Activated T-cell treated with anti-CD3 and anti-CD28 coated beads, Interleukin-2, amount 50 U/mL, for 72 hours (primary cell): ENCODE data around the gene MYH14. TPM values are rescaled to one million over a fixed set of nuclear protein-coding genes. Genes with fewer than 3 reads are reported as not detected.
"Not testable (repeated sequence)": the region's sequence is repeated elsewhere in the genome, so short reads cannot be mapped to it uniquely, and the experiment has no call there.

ENCODE experiments used
- ATAC-seq, 2 donors: fragments of 150-1000 bp; cut with Tn5 transposase; replicated peaks in 1 of 2; 2 replicates each; pipeline ENCODE4 v1.10.0; 2021; ENCODE audit warnings: moderate library complexity in 2 of 2, mild to moderate bottlenecking in 1 of 2
- DNase-seq, 2 donors: peaks; one replicate each; pipeline ENCODE4 v3.0.0; 2021 to 2022; ENCODE audit warnings: mixed read lengths in 1 of 2
- H3K27ac Mint-ChIP-seq: one replicate; pipeline ENCODE4 v1.8.0; 2022; ENCODE audit warnings: mild to moderate bottlenecking, moderate library complexity, mixed read lengths
- H3K27me3 Mint-ChIP-seq: one replicate; pipeline ENCODE4 v1.8.0; 2022; ENCODE audit warnings: low read depth, mixed read lengths
- H3K36me3 Mint-ChIP-seq, 2 donors: one replicate each; pipeline ENCODE4 v1.8.0; 2022; ENCODE audit warnings: mixed read lengths in 2 of 2, mild to moderate bottlenecking in 1 of 2; ENCODE audit not compliant: insufficient read depth in 2 of 2
- H3K4me1 Mint-ChIP-seq: one replicate; pipeline ENCODE4 v1.8.0; 2022; ENCODE audit warnings: low read depth, mixed read lengths
- H3K4me3 Mint-ChIP-seq, 2 donors: one replicate each; pipeline ENCODE4 v1.8.0; 2022; ENCODE audit warnings: mild to moderate bottlenecking in 2 of 2, mixed read lengths in 2 of 2, moderate library complexity in 2 of 2
- H3K9me3 Mint-ChIP-seq, 2 donors: one replicate each; pipeline ENCODE4 v1.8.0; 2022; ENCODE audit warnings: mixed read lengths in 2 of 2
- total RNA-seq, 2 donors: library from RNA; stranded (reverse); gene quantifications; one replicate each; pipeline ENCODE4 v1.2.3, GENCODE V29; 2022

MYH14 gene
- total RNA-seq, 2 donors from 2014 or later = not detected

DNA sequence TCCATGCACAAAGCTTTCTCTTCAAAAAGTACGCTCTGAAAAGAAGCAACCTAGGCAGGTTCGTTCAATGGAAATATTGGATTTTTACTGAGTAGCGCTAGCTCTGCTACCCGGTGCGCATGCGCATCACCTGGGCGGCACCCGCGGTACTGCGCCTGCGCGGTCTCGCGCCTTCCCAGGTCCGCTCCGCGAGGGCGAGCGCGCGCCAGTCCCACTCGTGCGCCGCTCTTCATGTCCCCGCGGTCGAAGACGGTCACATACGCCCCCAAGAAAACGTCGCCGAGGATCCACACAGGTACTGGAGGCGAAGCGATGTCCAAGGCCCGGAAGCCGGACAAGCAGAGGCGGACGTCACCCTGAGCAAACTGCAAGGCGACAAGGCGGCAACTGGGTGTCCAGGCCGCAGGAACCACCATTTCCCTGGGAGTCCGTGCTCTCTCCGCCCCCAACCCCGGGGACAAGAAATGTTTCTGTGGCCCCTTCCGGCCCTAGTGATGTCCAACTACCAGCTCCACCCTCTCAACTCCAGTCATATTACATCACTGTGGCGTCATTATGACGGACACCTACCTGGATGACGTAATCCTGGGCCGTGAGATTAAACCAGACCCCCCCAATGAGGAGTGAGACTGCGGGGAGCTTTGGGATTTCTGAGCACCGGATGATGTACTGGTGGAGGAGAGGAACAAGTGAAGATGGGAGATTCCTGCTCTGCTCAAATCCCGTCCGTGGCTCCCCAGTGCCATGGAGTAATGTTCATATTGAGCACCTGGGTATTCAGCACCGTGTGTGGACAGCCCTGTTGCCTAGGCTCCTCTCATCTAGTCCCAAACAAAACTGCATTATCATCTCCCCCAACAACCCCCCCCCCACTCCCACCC, 130.6 kb downstream of the MYH14 start:
- peak overlapping the region; percentile 72 to 94 for H3K4me3 Mint-ChIP-seq
- peaks cover 0 to 5% of the 10 kb centered on the region in 2 donors for H3K9me3 Mint-ChIP-seq
- peak; percentile 7 to 9 for ATAC-seq
- DNase-seq = peak in 1 of 2 donors; percentile 92
- peaks cover 61% of the 10 kb centered on the region for H3K4me1 Mint-ChIP-seq
- peak overlapping the region; percentile 96 for H3K27ac Mint-ChIP-seq
- peaks cover 52% of the 10 kb centered on the region for H3K27me3 Mint-ChIP-seq
- H3K36me3 Mint-ChIP-seq = peaks cover 13 to 22% of the 10 kb centered on the region in 2 donors

GRCh38 chr19:50334741-50335421, 131.5 kb downstream of the MYH14 start:
- Mint-ChIP-seq H3K27me3 (peaks cover 45% of the 10 kb centered on the region), H3K4me1 (peaks cover 53% of the 10 kb centered on the region), H3K36me3 (peaks cover 7 to 17% of the 10 kb centered on the region in 2 donors), H3K4me3 (peak overlapping the region; percentile 59 to 72), H3K27ac (peak overlapping the region; percentile 7), H3K9me3 (peaks cover 0 to 5% of the 10 kb centered on the region in 2 donors)
- no peak for DNase-seq
- ATAC-seq = no peak

DNA sequence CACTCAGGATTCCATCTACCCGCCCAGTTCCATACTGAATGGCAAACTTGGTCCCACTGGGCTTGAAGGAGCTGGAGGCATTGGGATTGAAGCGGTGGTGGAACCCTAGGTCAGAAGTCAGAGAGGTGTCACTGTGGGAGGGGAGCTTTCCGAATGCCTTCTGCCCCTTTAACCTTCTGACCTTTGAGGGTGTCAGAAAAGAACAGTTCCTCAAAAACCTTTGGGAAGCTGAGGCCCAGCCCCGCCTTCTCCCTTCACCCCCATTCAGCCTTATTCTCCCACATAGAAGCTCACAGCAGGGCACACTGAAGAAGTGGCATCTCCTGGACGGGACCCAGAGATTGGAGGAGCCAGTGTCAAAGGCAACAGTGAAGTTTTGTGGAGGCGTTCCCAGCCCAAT, 133.6 kb downstream of the MYH14 start:
- not testable (repeated sequence) for DNase-seq, ATAC-seq, H3K9me3 Mint-ChIP-seq, H3K4me3 Mint-ChIP-seq, H3K27ac Mint-ChIP-seq
- Mint-ChIP-seq H3K27me3 (peaks cover 30% of the 10 kb centered on the region), H3K4me1 (peaks cover 34% of the 10 kb centered on the region), H3K36me3 (peaks cover 3 to 12% of the 10 kb centered on the region in 2 donors)

GRCh38 chr19:50340331-50340730, 136.9 kb downstream of the MYH14 start:
- no peak overlapping the region for H3K4me3 Mint-ChIP-seq
- H3K27me3 Mint-ChIP-seq = peaks cover 15% of the 10 kb centered on the region
- no peak for DNase-seq
- peaks cover 10 to 20% of the 10 kb centered on the region in 2 donors for H3K36me3 Mint-ChIP-seq
- ATAC-seq = no peak
- H3K9me3 Mint-ChIP-seq = peaks cover 0 to 2% of the 10 kb centered on the region in 2 donors
- no peak overlapping the region for H3K27ac Mint-ChIP-seq
- H3K4me1 Mint-ChIP-seq = peaks cover 25% of the 10 kb centered on the region

DNA sequence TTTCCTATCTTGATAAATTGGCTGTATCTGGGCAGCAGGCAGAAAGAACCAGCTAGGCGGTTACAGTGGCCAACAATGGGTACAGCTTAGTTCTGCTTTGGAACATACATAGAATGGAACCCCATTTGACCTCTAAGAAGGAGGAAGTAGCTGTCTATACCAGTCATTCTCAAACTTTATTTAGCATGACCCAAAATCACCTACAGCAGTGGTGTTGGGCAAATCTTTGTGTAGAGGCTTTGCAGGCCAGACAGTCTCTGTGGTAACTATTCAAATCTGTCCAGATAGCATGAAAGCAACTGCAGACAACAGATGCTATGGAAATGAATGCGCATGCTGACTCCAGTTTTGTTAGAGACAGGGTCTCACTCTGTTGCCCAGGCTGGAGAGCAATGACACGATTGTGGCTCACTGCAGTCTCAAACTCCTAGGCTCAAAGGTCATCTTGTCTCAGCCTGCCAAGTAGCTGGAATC, 137.7 kb downstream of the MYH14 start:
- Mint-ChIP-seq H3K9me3 (peaks cover 0 to 2% of the 10 kb centered on the region in 2 donors), H3K27ac (no peak overlapping the region), H3K27me3 (peaks cover 7% of the 10 kb centered on the region), H3K4me1 (peaks cover 26% of the 10 kb centered on the region), H3K36me3 (peaks cover 7 to 18% of the 10 kb centered on the region in 2 donors), H3K4me3 (peak overlapping the region in 1 of 2 donors; percentile 59)
- DNase-seq (no peak), ATAC-seq (peak; percentile 73 to 79)

- H3K36me3 Mint-ChIP-seq = peaks cover 7 to 17% of the 10 kb centered on the region in 2 donors
- ATAC-seq (peak in 1 of 2 donors; percentile 20), DNase-seq (no peak)
Observed at GRCh38 chr19:50344661-50345318, 141.4 kb downstream of the MYH14 start.

GRCh38 chr19:50347089-50347581, 143.7 kb downstream of the MYH14 start:
- Mint-ChIP-seq H3K36me3 (peaks cover 7 to 17% of the 10 kb centered on the region in 2 donors), H3K4me3 (peak overlapping the region; percentile 70 to 80), H3K4me1 (peaks cover 61% of the 10 kb centered on the region), H3K27ac (peak overlapping the region; percentile 74)
- DNase-seq (peak in 1 of 2 donors; percentile 57), ATAC-seq (peak; percentile 88)
- H3K9me3 Mint-ChIP-seq, H3K27me3 Mint-ChIP-seq: not testable (repeated sequence)

More at GRCh38 chr19:50344661-50345318, 141.4 kb downstream of the MYH14 start:
- peak overlapping the region; percentile 23 to 63 for H3K4me3 Mint-ChIP-seq
- no peaks in the 10 kb centered on the region for H3K27me3 Mint-ChIP-seq
- peaks cover 0 to 2% of the 10 kb centered on the region in 2 donors for H3K9me3 Mint-ChIP-seq
- H3K27ac Mint-ChIP-seq = no peak overlapping the region
- H3K4me1 Mint-ChIP-seq = peaks cover 61% of the 10 kb centered on the region

- no peak for ATAC-seq
- no peaks in the 10 kb centered on the region for H3K9me3 Mint-ChIP-seq
- peak overlapping the region; percentile 31 for H3K27ac Mint-ChIP-seq
- H3K4me1 Mint-ChIP-seq = peaks cover 52% of the 10 kb centered on the region
- peak overlapping the region in 1 of 2 donors; percentile 12 for H3K4me3 Mint-ChIP-seq
- DNase-seq = no peak
- no peaks in the 10 kb centered on the region for H3K27me3 Mint-ChIP-seq
- H3K36me3 Mint-ChIP-seq = peaks cover 5 to 9% of the 10 kb centered on the region in 2 donors
Observed at GRCh38 chr19:50349277-50350057, 146.0 kb downstream of the MYH14 start.

GRCh38 chr19:50352242-50352641, 148.8 kb downstream of the MYH14 start:
- H3K4me1 Mint-ChIP-seq = peaks cover 30% of the 10 kb centered on the region
- no peak overlapping the region for H3K27ac Mint-ChIP-seq
- no peaks in the 10 kb centered on the region for H3K9me3 Mint-ChIP-seq
- H3K27me3 Mint-ChIP-seq = no peaks in the 10 kb centered on the region
- ATAC-seq (no peak), DNase-seq (no peak)
- no peaks in the 10 kb centered on the region for H3K36me3 Mint-ChIP-seq
- H3K4me3 Mint-ChIP-seq = no peak overlapping the region

DNA sequence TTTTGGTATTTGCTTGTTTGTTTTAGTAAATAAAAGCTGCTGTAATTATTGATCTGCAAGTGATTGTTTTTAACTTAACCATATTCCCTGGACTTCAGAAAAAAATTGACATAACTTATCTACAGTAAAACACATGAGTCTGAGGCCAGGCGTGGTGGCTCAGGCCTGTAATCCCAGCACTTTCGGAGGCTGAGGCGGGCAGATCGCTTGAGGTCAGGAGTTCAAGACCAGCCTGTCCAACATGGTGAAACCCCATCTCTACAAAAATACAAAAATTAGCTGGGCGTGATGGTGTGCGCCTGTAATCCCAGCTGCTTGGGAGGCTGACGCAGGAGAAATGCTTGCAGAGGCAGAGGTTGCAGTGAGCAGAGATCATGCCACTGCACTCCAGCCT, 150.1 kb downstream of the MYH14 start:
- not testable (repeated sequence) for H3K27ac Mint-ChIP-seq, H3K9me3 Mint-ChIP-seq, ATAC-seq, H3K4me3 Mint-ChIP-seq, H3K27me3 Mint-ChIP-seq, H3K36me3 Mint-ChIP-seq, DNase-seq
- peaks cover 26% of the 10 kb centered on the region for H3K4me1 Mint-ChIP-seq

DNA sequence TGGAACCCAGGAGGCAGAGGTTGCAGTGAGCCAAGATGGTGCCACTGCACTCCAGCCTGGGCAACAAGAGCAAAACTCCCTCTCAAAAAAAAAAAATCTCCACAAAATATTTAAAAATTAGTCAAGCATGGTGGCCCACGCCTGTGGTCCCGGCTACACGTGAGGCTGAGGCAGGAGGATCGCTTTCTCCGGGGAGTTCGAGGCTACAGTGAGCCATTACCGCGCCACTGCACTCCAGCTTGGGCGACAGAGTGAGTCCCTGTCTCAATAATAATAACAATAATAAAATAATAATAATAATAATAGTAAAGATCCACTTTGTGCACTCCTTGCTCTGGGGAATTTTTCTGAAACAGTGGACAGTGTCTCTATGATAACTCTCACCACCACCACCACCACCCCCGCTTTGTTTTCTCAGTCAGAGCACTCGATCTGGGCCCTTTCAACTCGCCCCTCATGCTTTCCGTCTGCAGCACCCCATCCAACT, 153.3 kb downstream of the MYH14 start:
- no peaks in the 10 kb centered on the region for H3K27me3 Mint-ChIP-seq

More for the DNA sequence above, 153.3 kb downstream of the MYH14 start:
- peaks cover 4% of the 10 kb centered on the region in 2 donors for H3K9me3 Mint-ChIP-seq
- H3K4me1 Mint-ChIP-seq = peaks cover 46% of the 10 kb centered on the region
- DNase-seq (no peak), ATAC-seq (no peak)
- peak overlapping the region; percentile 91 for H3K27ac Mint-ChIP-seq
- peak overlapping the region; percentile 80 to 91 for H3K4me3 Mint-ChIP-seq
- peaks cover 16 to 23% of the 10 kb centered on the region in 2 donors for H3K36me3 Mint-ChIP-seq
